ENCODE data around the gene AGPAT3.

The AGPAT3 gene

GRCh38 chr21:43861706-43862105 lies 3.3 kb upstream of the AGPAT3 start:
- no peak overlapping the region for H3K27ac ChIP-seq (ENCODE audit: low read depth, low read length)

GRCh38 chr21:43864313-43864961 lies 586 bp upstream of the AGPAT3 start:
- peaks cover 1 to 2% of the 10 kb centered on the region in 2 donors for H3K36me3 ChIP-seq (ENCODE audit: control insufficient read depth in 1 of 2, insufficient read depth in 2 of 2, low read length in 2 of 2)
- peak overlapping the region; percentile 42 to 43 for H3K9ac ChIP-seq (ENCODE audit: low read depth in 1 of 2, low read length in 2 of 2)
- H3K27me3 ChIP-seq (ENCODE audit: control insufficient read depth in 1 of 2, insufficient read depth in 2 of 2, low read length in 2 of 2), result no peaks in the 10 kb centered on the region
- H3K4me3 ChIP-seq (ENCODE audit: low read depth in 1 of 2, low read length in 2 of 2), result peak overlapping the region; percentile 68 to 70
- H3K4me1 ChIP-seq (ENCODE audit: control insufficient read depth in 1 of 2, insufficient read depth in 2 of 2, low read length in 2 of 2), result peaks cover 36% of the 10 kb centered on the region in 2 donors
- H3K27ac ChIP-seq (ENCODE audit: low read depth, low read length), result peak overlapping the region; percentile 65
- H3K9me3 ChIP-seq (ENCODE audit: control insufficient read depth in 1 of 2, low read length in 2 of 2), result no peaks in the 10 kb centered on the region

More at GRCh38 chr21:43861706-43862105, 3.3 kb upstream of the AGPAT3 start:
- H3K9ac ChIP-seq (ENCODE audit: low read depth in 1 of 2, low read length in 2 of 2), result no peak overlapping the region
- no peaks in the 10 kb centered on the region for H3K27me3 ChIP-seq (ENCODE audit: control insufficient read depth in 1 of 2, insufficient read depth in 2 of 2, low read length in 2 of 2)
- H3K4me1 ChIP-seq (ENCODE audit: control insufficient read depth in 1 of 2, insufficient read depth in 2 of 2, low read length in 2 of 2), result peaks cover 9 to 15% of the 10 kb centered on the region in 2 donors
- H3K36me3 ChIP-seq (ENCODE audit: control insufficient read depth in 1 of 2, insufficient read depth in 2 of 2, low read length in 2 of 2), result no peaks in the 10 kb centered on the region
- H3K9me3 ChIP-seq (ENCODE audit: control insufficient read depth in 1 of 2, low read length in 2 of 2), result no peaks in the 10 kb centered on the region
- H3K4me3 ChIP-seq (ENCODE audit: low read depth in 1 of 2, low read length in 2 of 2), result no peak overlapping the region

GRCh38 chr21:43865540-43866259 lies 677 bp downstream of the AGPAT3 start:
- H3K4me3 ChIP-seq (ENCODE audit: low read depth in 1 of 2, low read length in 2 of 2), result peak overlapping the region; percentile 67 to 71
- no peaks in the 10 kb centered on the region for H3K27me3 ChIP-seq (ENCODE audit: control insufficient read depth in 1 of 2, insufficient read depth in 2 of 2, low read length in 2 of 2)
- H3K27ac ChIP-seq (ENCODE audit: low read depth, low read length), result peak overlapping the region; percentile 77
- H3K36me3 ChIP-seq (ENCODE audit: control insufficient read depth in 1 of 2, insufficient read depth in 2 of 2, low read length in 2 of 2), result peaks cover 4 to 6% of the 10 kb centered on the region in 2 donors
- H3K9me3 ChIP-seq (ENCODE audit: control insufficient read depth in 1 of 2, low read length in 2 of 2), result no peaks in the 10 kb centered on the region
- H3K4me1 ChIP-seq (ENCODE audit: control insufficient read depth in 1 of 2, insufficient read depth in 2 of 2, low read length in 2 of 2), result peaks cover 29 to 34% of the 10 kb centered on the region in 2 donors
- peak overlapping the region in 1 of 2 donors; percentile 74 for H3K9ac ChIP-seq (ENCODE audit: low read depth in 1 of 2, low read length in 2 of 2)

GRCh38 chr21:43866260-43866629 lies 1.2 kb downstream of the AGPAT3 start:
- Histone ChIP-seq H3K27ac (ENCODE audit: low read depth, low read length) (peak overlapping the region; percentile 77), H3K4me1 (ENCODE audit: control insufficient read depth in 1 of 2, insufficient read depth in 2 of 2, low read length in 2 of 2) (peaks cover 27 to 31% of the 10 kb centered on the region in 2 donors), H3K4me3 (ENCODE audit: low read depth in 1 of 2, low read length in 2 of 2) (peak overlapping the region; percentile 67 to 71), H3K9me3 (ENCODE audit: control insufficient read depth in 1 of 2, low read length in 2 of 2) (no peaks in the 10 kb centered on the region), H3K9ac (ENCODE audit: low read depth in 1 of 2, low read length in 2 of 2) (peak overlapping the region; percentile 63 to 74), H3K27me3 (ENCODE audit: control insufficient read depth in 1 of 2, insufficient read depth in 2 of 2, low read length in 2 of 2) (no peaks in the 10 kb centered on the region), H3K36me3 (ENCODE audit: control insufficient read depth in 1 of 2, insufficient read depth in 2 of 2, low read length in 2 of 2) (peaks cover 6 to 8% of the 10 kb centered on the region in 2 donors)

GRCh38 chr21:43866659-43867331 lies 1.8 kb downstream of the AGPAT3 start:
- peak overlapping the region; percentile 63 to 74 for H3K9ac ChIP-seq (ENCODE audit: low read depth in 1 of 2, low read length in 2 of 2)
- peaks cover 26 to 31% of the 10 kb centered on the region in 2 donors for H3K4me1 ChIP-seq (ENCODE audit: control insufficient read depth in 1 of 2, insufficient read depth in 2 of 2, low read length in 2 of 2)
- H3K27ac ChIP-seq (ENCODE audit: low read depth, low read length), result peak overlapping the region; percentile 74
- no peaks in the 10 kb centered on the region for H3K9me3 ChIP-seq (ENCODE audit: control insufficient read depth in 1 of 2, low read length in 2 of 2)
- peak overlapping the region; percentile 67 to 71 for H3K4me3 ChIP-seq (ENCODE audit: low read depth in 1 of 2, low read length in 2 of 2)
- H3K36me3 ChIP-seq (ENCODE audit: control insufficient read depth in 1 of 2, insufficient read depth in 2 of 2, low read length in 2 of 2), result peaks cover 6 to 11% of the 10 kb centered on the region in 2 donors
- H3K27me3 ChIP-seq (ENCODE audit: control insufficient read depth in 1 of 2, insufficient read depth in 2 of 2, low read length in 2 of 2), result no peaks in the 10 kb centered on the region

GRCh38 chr21:43867332-43867703 lies 2.3 kb downstream of the AGPAT3 start:
- peaks cover 25 to 31% of the 10 kb centered on the region in 2 donors for H3K4me1 ChIP-seq (ENCODE audit: control insufficient read depth in 1 of 2, insufficient read depth in 2 of 2, low read length in 2 of 2)
- no peaks in the 10 kb centered on the region for H3K27me3 ChIP-seq (ENCODE audit: control insufficient read depth in 1 of 2, insufficient read depth in 2 of 2, low read length in 2 of 2)
- peak overlapping the region; percentile 67 to 71 for H3K4me3 ChIP-seq (ENCODE audit: low read depth in 1 of 2, low read length in 2 of 2)
- H3K9me3 ChIP-seq (ENCODE audit: control insufficient read depth in 1 of 2, low read length in 2 of 2), result no peaks in the 10 kb centered on the region
- H3K36me3 ChIP-seq (ENCODE audit: control insufficient read depth in 1 of 2, insufficient read depth in 2 of 2, low read length in 2 of 2), result peaks cover 6 to 11% of the 10 kb centered on the region in 2 donors
- H3K9ac ChIP-seq (ENCODE audit: low read depth in 1 of 2, low read length in 2 of 2), result peak overlapping the region; percentile 63 to 74
- peak overlapping the region; percentile 74 for H3K27ac ChIP-seq (ENCODE audit: low read depth, low read length)

- Histone ChIP-seq H3K36me3 (ENCODE audit: control insufficient read depth in 1 of 2, insufficient read depth in 2 of 2, low read length in 2 of 2) (peaks cover 6 to 12% of the 10 kb centered on the region in 2 donors), H3K4me3 (ENCODE audit: low read depth in 1 of 2, low read length in 2 of 2) (peak overlapping the region; percentile 67 to 71), H3K27me3 (ENCODE audit: control insufficient read depth in 1 of 2, insufficient read depth in 2 of 2, low read length in 2 of 2) (no peaks in the 10 kb centered on the region), H3K27ac (ENCODE audit: low read depth, low read length) (no peak overlapping the region), H3K9ac (ENCODE audit: low read depth in 1 of 2, low read length in 2 of 2) (peak overlapping the region; percentile 63 to 74), H3K4me1 (ENCODE audit: control insufficient read depth in 1 of 2, insufficient read depth in 2 of 2, low read length in 2 of 2) (peaks cover 25 to 31% of the 10 kb centered on the region in 2 donors), H3K9me3 (ENCODE audit: control insufficient read depth in 1 of 2, low read length in 2 of 2) (no peaks in the 10 kb centered on the region)
Measured at GRCh38 chr21:43867948-43868347, 2.9 kb downstream of the AGPAT3 start.

GRCh38 chr21:43868461-43868860 lies 3.4 kb downstream of the AGPAT3 start:
- peaks cover 6 to 16% of the 10 kb centered on the region in 2 donors for H3K36me3 ChIP-seq (ENCODE audit: control insufficient read depth in 1 of 2, insufficient read depth in 2 of 2, low read length in 2 of 2)
- H3K9ac ChIP-seq (ENCODE audit: low read depth in 1 of 2, low read length in 2 of 2), result peak overlapping the region in 1 of 2 donors; percentile 74
- H3K4me1 ChIP-seq (ENCODE audit: control insufficient read depth in 1 of 2, insufficient read depth in 2 of 2, low read length in 2 of 2), result peaks cover 25 to 30% of the 10 kb centered on the region in 2 donors
- peak overlapping the region; percentile 67 to 71 for H3K4me3 ChIP-seq (ENCODE audit: low read depth in 1 of 2, low read length in 2 of 2)
- no peaks in the 10 kb centered on the region for H3K9me3 ChIP-seq (ENCODE audit: control insufficient read depth in 1 of 2, low read length in 2 of 2)
- no peak overlapping the region for H3K27ac ChIP-seq (ENCODE audit: low read depth, low read length)
- no peaks in the 10 kb centered on the region for H3K27me3 ChIP-seq (ENCODE audit: control insufficient read depth in 1 of 2, insufficient read depth in 2 of 2, low read length in 2 of 2)

GRCh38 chr21:43869486-43870325 lies 4.7 kb downstream of the AGPAT3 start:
- no peaks in the 10 kb centered on the region for H3K27me3 ChIP-seq (ENCODE audit: control insufficient read depth in 1 of 2, insufficient read depth in 2 of 2, low read length in 2 of 2)
- H3K9me3 ChIP-seq (ENCODE audit: control insufficient read depth in 1 of 2, low read length in 2 of 2), result no peaks in the 10 kb centered on the region
- peaks cover 6 to 16% of the 10 kb centered on the region in 2 donors for H3K36me3 ChIP-seq (ENCODE audit: control insufficient read depth in 1 of 2, insufficient read depth in 2 of 2, low read length in 2 of 2)
- no peak overlapping the region for H3K4me3 ChIP-seq (ENCODE audit: low read depth in 1 of 2, low read length in 2 of 2)
- H3K27ac ChIP-seq (ENCODE audit: low read depth, low read length), result no peak overlapping the region
- H3K9ac ChIP-seq (ENCODE audit: low read depth in 1 of 2, low read length in 2 of 2), result no peak overlapping the region
- H3K4me1 ChIP-seq (ENCODE audit: control insufficient read depth in 1 of 2, insufficient read depth in 2 of 2, low read length in 2 of 2), result peaks cover 25 to 27% of the 10 kb centered on the region in 2 donors
